Activated CD8-positive, alpha-beta memory T cell treated with anti-CD3 and anti-CD28 coated beads, Interleukin-2, amount 50 U/mL, for 4 hours (primary cell): ENCODE results near the gene TPST1.
"Not testable (repeated sequence)": the region's sequence is repeated elsewhere in the genome, so short reads cannot be mapped to it uniquely, and the experiment has no call there.

Source experiments
- DNase-seq: peaks from one replicate; pipeline ENCODE4 v3.0.0-alpha.2; 2020

The TPST1 gene

DNA sequence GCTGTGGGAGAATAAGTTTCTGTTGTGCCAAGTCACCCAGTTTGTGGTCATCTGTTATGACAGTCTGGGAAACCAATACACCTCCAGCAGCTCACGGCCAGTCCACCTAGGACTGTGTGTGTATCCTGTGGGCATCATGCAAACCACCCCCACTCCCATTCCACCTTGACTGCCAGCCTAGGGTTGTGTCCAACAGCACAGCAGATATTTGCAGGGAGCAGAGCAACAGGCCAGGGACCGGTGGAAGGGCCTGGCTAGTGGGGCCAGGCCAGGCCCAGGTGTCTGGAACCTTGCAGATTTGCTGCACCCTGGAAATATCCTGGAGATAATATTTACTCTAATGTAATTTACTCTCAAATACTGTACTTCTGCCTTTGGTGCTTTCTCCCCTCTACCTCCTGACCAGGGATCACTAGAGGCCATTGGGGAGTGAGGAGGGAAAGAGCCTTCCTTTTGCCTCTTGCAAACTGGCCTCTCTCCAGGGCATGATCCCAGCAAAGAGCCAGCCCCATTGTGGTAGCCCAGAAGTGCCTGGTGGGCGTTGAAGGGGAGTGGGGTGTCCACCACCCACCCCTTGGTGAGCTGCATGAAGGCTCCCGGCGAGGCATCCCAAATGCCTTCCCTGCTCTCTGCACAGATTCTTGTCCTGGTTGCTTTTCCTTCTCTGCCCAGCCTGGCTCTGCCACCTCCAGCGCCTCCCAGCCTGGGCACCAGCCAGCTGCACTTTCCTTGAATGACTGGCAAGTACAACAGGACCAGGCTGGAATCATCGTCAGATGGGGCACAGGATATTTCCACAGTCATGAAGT, 15.2 kb upstream of the TPST1 start:
- DNase-seq, result no peak

DNA sequence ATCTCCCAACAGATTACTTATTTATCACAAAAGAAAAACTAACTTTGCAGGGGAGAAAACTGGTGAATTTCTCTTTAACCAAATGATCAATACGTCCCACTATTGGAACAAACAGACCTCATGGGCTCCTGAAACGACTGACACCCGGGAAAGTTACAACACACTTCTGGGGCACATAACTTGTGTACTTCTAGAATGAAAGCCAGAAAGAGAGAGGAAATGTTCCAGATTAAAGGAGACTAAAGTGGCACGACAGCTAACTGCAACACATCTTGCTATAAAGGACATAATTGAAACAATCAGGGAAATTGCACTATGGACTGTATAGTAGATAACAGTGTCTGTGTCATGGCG, 14.7 kb upstream of the TPST1 start:
- no peak for DNase-seq

DNA sequence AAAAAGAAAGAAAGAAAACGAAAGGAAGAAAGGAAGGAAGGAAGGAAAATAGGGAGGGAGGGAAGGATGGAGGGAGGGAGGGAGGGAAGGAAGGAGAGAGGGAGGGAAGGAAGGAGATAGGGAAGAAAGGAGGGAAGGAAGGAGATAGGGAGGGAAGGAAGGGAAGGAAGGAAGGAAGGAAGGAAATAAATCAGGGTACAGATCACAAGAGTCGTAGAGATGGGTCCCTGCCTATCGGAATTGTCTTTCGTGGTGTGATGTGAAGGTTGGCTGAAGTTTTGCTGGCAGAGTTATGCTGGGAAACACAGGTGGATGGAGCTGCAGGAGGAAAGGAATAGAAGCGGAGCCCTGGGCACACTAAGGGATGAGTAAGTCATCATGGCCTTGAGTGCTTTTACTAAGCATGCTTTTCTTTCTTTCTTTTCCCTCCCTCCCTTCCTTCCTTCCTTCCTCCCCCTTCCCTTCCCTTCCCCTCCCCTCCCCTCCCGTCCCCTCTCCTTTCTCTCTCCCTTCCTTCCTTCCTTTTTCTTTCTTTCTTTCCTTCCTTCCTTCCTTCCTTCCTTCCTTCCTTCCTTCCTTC, 11.9 kb upstream of the TPST1 start:
- no peak for DNase-seq

- no peak for DNase-seq
These were observed 6.7 kb upstream of the TPST1 start for GRCh38 chr7:66198469-66198868.

- no peak for DNase-seq
These were observed 6.2 kb upstream of the TPST1 start for GRCh38 chr7:66198956-66199355.

DNA sequence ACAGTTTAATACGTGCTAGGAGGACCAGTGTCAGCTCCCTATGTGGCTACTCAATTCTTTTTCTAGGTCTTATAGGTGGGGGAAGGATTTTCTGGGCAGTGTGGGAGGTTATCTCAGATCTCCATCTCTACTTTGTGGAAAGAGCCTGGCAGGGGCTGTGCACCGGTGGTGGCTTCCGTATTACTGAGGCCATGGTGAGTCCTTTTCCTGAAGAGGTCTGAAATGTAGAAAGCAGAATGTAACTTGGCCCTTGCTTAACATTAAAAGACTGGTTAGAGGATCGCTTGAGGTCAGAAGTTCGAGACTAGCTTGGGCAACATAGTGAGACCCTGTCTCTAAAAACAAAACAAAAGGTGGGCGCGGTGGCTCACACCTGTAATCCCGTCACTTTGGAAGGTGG, 2.7 kb upstream of the TPST1 start:
- DNase-seq, result no peak

- peak; percentile 21 for DNase-seq
These were observed 582 bp downstream of the TPST1 start for GRCh38 chr7:66205741-66206090.

DNA sequence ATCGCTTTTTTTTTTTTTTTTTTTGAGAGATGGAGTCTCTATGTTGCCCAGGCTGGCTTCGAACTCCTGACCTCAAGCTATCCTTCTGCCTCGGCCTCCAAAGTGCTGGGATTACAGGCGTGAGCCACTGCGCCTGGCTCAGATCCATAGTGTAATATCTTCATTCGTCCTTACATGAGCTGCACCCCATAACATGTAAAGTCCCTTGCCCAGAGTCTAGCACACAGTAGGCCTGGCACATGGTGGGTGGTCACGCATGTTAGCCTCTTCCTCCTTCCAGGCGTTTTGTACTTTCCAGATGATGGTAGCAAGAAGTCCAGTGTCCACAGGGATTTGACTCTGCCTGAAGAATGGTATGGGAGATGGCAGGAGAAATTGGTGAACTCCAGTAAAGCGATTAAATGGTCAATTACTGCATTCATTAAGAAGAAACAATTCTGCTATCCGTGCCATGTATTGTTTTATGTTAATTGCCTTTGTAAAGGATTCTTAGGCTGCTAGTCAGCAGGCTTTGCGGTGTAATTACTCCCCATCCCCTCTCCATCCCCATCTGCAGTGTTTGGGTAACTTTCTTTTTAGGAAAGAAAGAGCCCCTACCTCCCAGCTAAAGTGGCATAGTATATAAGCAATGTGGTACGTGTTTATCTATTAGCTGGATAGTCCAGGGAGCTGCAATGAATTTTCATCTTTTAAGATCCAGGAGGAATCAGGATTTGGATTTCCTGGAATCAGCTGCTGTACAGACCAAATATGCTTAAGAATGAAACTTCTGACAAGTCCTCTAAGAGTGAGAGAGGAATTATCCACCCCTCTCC, 1.2 kb downstream of the TPST1 start:
- no peak for DNase-seq

DNA sequence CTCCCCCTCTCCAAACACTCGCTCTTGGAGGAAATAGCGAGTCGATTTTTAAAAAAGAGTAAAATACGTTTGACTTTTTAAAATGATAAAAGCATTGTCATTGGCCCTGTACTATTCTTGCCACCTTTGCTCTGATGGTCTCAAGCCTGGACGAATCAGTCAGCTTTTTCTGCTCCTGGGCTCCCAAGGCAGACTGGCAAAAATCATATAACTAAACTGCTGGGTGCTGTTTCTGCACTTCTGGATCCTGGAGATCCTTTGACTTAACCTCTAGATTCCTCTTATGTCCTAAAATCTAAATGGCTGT, 1.8 kb downstream of the TPST1 start:
- no peak for DNase-seq

GRCh38 chr7:66207540-66207939, 2.4 kb downstream of the TPST1 start:
- no peak for DNase-seq

GRCh38 chr7:66211429-66211828, 6.3 kb downstream of the TPST1 start:
- DNase-seq, result no peak

GRCh38 chr7:66213637-66214036, 8.5 kb downstream of the TPST1 start:
- DNase-seq, result no peak

DNA sequence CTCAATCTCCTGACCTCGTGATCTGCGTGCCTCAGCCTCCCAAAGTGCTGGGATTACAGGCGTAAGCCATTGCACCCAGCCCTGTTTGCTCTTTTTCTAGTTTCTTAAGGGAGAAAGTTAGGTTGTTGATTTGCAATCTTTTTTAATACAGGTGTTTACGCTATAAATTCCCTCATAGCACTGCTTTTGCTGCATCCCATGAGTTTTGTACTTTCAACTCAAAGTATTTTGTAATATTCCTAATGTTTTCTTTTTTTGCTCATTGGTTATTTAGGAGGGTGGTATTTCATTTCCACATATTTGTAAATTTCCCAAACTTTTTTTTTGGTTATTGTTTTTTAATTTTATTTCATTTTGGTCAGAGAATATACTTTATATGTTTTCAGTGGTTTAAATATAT, 11.6 kb downstream of the TPST1 start:
- no peak for DNase-seq

DNA sequence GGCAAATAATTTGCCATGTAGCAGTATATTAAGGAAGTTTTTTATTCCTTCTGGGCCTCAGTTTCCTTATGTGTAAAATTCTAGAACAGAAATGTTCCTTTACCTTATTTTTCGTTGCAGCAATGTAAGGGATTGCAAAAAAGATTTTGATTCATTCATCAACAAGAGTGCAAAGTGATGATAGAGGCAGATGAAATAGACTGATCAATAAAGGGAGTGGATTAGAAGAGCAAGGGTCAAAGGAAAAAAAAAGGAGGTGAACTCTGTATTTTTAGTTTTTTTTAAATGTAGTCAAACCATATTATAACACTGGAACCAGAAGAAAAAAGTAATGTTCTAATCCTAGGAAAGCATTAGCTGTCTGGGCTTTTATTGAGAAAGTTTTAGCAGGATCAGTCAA, 14.7 kb downstream of the TPST1 start:
- DNase-seq, result no peak

GRCh38 chr7:66221442-66221841, 16.3 kb downstream of the TPST1 start:
- no peak for DNase-seq

GRCh38 chr7:66227808-66228207, 22.7 kb downstream of the TPST1 start:
- DNase-seq, result no peak

DNA sequence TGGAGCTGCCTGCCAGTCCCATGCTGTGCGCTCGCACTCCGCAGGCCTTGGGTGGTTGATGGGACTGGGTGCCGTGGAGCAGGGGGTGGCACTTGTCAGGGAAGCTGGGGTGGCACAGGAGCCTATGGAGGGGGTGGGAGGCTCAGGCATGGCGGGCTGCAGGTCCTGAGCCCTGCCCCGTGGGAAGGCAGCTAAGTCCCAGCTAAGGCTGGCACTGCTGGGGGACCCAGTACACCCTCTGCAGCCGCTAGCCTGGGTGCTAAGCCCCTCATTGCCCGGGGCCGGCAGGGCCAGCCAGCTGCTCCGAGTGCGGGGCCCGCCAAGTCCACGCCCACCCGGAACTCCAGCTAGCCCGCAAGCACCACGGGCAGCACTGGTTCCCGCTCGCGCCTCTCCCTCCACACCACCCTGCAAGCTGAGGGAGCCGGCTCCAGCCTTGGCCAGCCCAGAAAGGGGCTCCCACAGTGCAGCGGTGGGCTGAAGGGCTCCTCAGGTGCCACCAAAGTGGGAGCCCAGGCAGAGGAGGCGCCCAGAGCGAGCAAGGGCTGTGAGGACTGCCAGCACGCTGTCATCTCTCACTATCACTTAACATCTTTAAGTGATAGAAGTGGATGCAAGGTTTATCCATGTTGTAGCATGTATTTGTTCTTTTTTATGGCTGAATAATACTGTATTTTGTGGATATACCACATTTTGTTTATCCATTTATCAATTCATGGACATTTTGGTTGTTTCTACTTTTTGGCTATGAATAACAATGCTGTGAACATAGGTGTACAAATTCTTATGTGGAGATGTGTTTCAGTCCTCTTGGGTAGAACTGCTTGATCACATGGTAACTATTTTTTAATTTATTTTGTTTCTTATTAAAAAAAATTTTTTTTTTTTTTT, 26.4 kb downstream of the TPST1 start:
- DNase-seq, result not testable (repeated sequence)

DNA sequence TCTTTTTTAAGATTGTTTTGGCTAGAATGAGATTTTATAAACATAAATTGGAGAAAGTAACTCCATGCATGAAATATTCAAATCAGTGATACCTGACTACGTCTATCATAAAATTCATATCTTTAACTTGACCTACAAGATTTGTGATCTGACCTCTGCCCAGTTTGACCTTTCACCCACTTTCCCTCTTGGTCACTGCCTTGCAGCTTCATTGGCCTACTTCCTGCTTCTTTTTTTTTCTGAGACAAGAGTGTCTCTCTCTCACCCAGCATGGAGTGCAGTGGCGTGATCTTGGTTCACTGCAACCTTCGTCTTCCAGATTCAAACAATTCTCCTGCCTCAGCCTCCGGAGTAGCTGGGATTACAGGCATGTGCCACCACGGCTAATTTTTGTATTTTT, 28.5 kb downstream of the TPST1 start:
- DNase-seq, result no peak

DNA sequence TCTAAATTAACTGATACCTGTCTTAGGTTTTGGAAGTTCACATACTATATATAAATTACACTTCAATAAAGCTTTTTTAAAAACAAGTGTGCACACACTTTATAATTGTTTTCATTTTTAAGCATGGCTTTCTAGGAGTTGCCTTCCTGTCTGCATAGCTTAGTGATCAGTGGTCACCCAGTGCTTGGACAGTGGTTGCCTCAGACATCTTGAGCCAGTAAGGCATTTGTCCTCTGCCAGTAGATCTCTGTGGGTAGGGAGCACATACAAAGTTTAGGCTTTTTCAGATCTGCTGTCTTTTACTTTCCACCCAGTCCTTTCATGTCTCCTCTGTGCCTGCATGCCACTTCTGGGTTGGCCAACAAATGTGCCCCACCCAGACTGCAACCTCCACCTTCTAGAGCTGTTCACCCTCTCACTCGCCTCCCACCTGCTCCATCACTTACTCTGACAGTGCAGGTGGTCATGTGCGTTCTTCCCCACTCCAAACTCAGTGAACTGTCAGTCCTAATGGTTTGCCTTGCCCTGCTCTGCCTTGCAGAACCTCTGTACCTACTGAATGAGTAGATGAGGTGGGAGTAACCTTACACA, 31.7 kb downstream of the TPST1 start:
- DNase-seq, result no peak

DNA sequence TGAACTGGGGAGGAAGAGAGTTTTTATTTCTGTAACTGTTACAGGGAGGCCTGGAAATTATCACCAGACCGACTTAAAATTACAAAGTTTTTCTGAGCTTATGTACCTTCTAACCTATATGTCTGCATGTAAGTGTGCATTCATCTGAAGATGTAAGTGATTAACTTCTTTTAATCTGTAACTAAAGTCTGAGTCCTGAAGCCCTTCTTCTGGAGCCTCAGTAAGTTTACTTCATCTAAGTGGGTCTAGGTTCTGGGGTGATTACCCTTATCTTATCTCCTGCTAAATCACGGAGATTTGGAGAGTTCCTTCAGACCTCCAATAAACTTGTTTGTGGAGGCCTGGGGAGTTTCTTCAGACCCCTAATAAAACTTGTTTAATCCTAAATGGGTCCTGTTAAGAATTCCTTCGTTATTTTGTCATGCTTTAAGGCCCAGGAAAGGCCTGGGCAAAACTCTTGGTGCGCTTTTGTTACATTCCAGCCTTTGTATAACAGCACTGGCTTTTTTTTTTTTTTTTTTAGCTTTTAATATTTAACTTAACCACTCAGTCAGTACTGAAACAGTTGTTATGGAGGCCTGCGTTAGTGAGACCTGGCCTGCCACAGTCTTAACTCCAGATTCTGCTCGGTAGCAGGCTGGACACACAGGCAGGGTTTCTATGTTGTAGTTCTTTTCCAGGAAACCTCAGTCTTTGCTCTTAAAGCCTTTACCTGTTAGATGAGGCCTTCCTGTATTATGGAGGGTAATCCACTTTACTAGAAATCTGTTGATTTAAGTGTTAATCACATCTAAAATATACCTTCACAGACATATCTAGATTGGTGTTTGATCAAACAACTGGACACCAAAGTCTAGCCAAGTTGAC, 33.0 kb downstream of the TPST1 start:
- no peak for DNase-seq

DNA sequence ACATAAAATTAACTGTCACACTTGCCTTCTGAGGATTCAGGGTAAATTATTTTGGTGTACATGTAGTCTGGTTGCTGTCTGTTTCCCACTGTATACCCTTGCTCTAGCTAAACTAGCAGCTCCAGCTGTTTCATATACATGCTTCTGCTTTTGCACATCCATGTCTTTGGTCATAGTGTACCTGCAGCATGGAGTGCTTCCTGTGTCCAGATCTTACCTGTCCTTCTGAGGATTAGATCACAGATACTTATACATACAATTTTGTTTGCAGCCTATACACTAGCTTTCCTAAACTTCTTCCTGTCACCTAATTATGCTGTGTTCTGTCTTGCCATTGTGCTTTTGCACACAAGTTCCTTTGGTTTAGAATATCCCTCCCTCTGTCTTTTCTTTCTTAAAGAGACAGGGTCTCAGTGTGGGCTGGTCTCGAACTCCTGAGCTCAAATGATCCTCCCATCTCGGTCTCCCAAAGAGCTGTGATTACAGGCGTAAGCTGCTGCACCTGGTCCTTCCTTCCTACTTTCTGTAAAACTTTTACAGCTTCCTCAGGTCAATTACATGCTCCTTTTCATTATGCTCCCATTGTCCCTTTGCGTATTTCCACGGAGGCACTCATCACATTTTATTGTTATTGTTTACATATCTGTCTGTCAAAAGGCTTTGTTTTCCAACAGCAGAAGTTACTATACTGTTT, 33.8 kb downstream of the TPST1 start:
- no peak for DNase-seq
